NCI-H2171 treated with DMSO at 0.1 percent for 48 hours (cell line): Measurements from ENCODE around the gene BAIAP2.
"Not testable (repeated sequence)": the region's sequence is repeated elsewhere in the genome, so short reads cannot be mapped to it uniquely, and the experiment has no call there.

ENCODE experiments used
- DNase-seq: peaks from one replicate; lab custom pipeline; 2025; lab: John Stamatoyannopoulos, UW

Gene BAIAP2

GRCh38 chr17:81002013-81002384 lies 33.0 kb upstream of the BAIAP2 start:
- DNase-seq = no peak

- DNase-seq = peak; percentile 30
These were observed 32.3 kb upstream of the BAIAP2 start for GRCh38 chr17:81002409-81003361.

- peak; percentile 30 for DNase-seq
These were observed 31.1 kb upstream of the BAIAP2 start for GRCh38 chr17:81003711-81004475.

GRCh38 chr17:81006891-81007290 lies 28.1 kb upstream of the BAIAP2 start:
- DNase-seq = no peak

- no peak for DNase-seq
These were observed 26.8 kb upstream of the BAIAP2 start for GRCh38 chr17:81008140-81008539.

GRCh38 chr17:81009136-81009535 lies 25.8 kb upstream of the BAIAP2 start:
- no peak for DNase-seq

GRCh38 chr17:81010935-81011334 lies 24.0 kb upstream of the BAIAP2 start:
- DNase-seq = no peak

GRCh38 chr17:81011951-81012350 lies 23.0 kb upstream of the BAIAP2 start:
- DNase-seq = no peak

- no peak for DNase-seq
These were observed 22.1 kb upstream of the BAIAP2 start for GRCh38 chr17:81012574-81013447.

- no peak for DNase-seq
These were observed 21.3 kb upstream of the BAIAP2 start for GRCh38 chr17:81013642-81014041.

- no peak for DNase-seq
These were observed 19.8 kb upstream of the BAIAP2 start for GRCh38 chr17:81015136-81015535.

- no peak for DNase-seq
These were observed 18.4 kb upstream of the BAIAP2 start for GRCh38 chr17:81016575-81016974.

GRCh38 chr17:81017330-81017729 lies 17.6 kb upstream of the BAIAP2 start:
- not testable (repeated sequence) for DNase-seq

GRCh38 chr17:81018044-81018802 lies 16.7 kb upstream of the BAIAP2 start:
- DNase-seq = peak; percentile 79

GRCh38 chr17:81019563-81020442 lies 15.1 kb upstream of the BAIAP2 start:
- DNase-seq = no peak

GRCh38 chr17:81020443-81020766 lies 14.5 kb upstream of the BAIAP2 start:
- no peak for DNase-seq

- DNase-seq = no peak
These were observed 14.0 kb upstream of the BAIAP2 start for GRCh38 chr17:81020767-81021497.

GRCh38 chr17:81021531-81022343 lies 13.2 kb upstream of the BAIAP2 start:
- DNase-seq = no peak

- no peak for DNase-seq
These were observed 12.6 kb upstream of the BAIAP2 start for GRCh38 chr17:81022344-81022676.
